Endothelial cell (in vitro differentiated cells): Measurements from ENCODE around the gene KIN. TPM values are rescaled to one million over a fixed set of nuclear protein-coding genes. Genes with fewer than 3 reads are reported as not detected.

ENCODE experiments used
- DNase-seq: peaks from one replicate; pipeline ENCODE4 v3.0.0; 2021; ENCODE audit warnings: low spot score
- H3K27ac Mint-ChIP-seq: one replicate; pipeline ENCODE4 v1.8.0; 2021; ENCODE audit warnings: mixed read lengths, inconsistent platforms; ENCODE audit not compliant: unreplicated experiment
- H3K27me3 Mint-ChIP-seq: one replicate; pipeline ENCODE4 v1.8.0; 2021; ENCODE audit warnings: mild to moderate bottlenecking, moderate library complexity, mixed read lengths, inconsistent platforms; ENCODE audit not compliant: unreplicated experiment
- H3K36me3 Mint-ChIP-seq: one replicate; pipeline ENCODE4 v1.8.0; 2021; ENCODE audit warnings: mild to moderate bottlenecking, low read depth, mixed read lengths, inconsistent platforms; ENCODE audit not compliant: unreplicated experiment
- H3K4me1 Mint-ChIP-seq: one replicate; pipeline ENCODE4 v1.8.0; 2021; ENCODE audit warnings: mild to moderate bottlenecking, mixed read lengths, inconsistent platforms; ENCODE audit not compliant: unreplicated experiment
- H3K4me3 Mint-ChIP-seq: one replicate; pipeline ENCODE4 v1.8.0; 2021; ENCODE audit warnings: mild to moderate bottlenecking, mixed read lengths, inconsistent platforms; ENCODE audit not compliant: unreplicated experiment
- H3K9me3 Mint-ChIP-seq: one replicate; pipeline ENCODE4 v1.8.0; 2021; ENCODE audit warnings: mixed read lengths, inconsistent platforms; ENCODE audit not compliant: unreplicated experiment
- total RNA-seq: library from RNA; stranded (reverse); fragmentation: NEBNext Ultra II Directional; extraction: Animal tissue kit (Norgen Biotek cat#: 25700); gene quantifications from one replicate; pipeline ENCODE4 v1.2.1, GENCODE V29; 2021; ENCODE audit not compliant: unreplicated experiment
- TF ChIP-seq, protein P1 (sequence below): fragments of 200-600 bp; sonication (generic); IDR thresholded peaks from one replicate; pipeline ENCODE4 v1.5.0; 2021; ENCODE audit warnings: antibody characterized with exemption; ENCODE audit not compliant: unreplicated experiment

KIN gene
- total RNA-seq, 1 donor from 2014 or later, result 13.2 TPM

DNA sequence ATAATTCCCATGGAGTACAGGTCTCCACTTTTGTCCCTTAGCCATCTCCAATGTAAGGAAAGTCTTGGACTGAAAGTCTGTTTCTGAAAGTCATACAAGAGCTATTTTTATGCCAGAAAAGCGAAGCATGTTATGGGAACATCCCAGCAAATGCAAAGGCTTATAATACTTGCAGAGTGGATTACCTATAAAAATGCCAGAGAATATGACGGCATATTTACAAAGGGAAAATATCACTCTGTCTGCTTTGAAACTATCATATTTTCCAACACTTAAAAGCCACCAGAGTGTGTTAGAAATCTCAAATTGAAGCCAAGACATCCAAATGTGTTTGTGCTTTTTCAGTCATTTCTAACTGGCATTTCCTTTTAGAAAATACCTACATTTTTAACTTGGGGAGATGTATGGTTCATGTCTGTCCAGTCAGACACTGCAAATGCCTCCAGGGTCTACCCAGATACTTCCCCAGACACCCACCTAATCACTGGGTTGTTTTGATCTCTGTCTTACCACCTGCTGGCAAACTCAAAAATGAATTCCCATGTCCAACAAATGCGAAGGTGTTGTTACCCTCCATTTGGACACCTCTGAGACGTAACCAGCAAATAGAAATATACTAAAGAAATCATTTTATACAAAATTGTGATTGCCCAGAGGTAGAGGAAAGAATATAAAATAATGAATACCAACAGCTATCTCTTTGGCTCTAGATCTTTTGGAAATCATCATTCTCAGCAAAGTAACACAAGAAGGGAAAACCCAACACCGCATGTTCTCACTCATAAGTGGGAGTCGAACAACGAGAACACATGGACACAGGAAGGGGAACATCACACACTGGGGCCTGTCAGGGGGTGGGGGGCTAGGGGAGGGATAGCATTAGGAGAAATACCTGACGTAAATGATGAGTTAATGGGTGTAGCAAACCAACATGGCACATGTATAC, 83.4 kb downstream of the KIN start:
- Mint-ChIP-seq H3K9me3 (no peaks in the 10 kb centered on the region), H3K27me3 (no peaks in the 10 kb centered on the region), H3K36me3 (no peaks in the 10 kb centered on the region), H3K4me3 (no peak overlapping the region), H3K27ac (no peak overlapping the region), H3K4me1 (peaks cover 9% of the 10 kb centered on the region)
- no peak for DNase-seq
- TF ChIP-seq, protein P1, sequence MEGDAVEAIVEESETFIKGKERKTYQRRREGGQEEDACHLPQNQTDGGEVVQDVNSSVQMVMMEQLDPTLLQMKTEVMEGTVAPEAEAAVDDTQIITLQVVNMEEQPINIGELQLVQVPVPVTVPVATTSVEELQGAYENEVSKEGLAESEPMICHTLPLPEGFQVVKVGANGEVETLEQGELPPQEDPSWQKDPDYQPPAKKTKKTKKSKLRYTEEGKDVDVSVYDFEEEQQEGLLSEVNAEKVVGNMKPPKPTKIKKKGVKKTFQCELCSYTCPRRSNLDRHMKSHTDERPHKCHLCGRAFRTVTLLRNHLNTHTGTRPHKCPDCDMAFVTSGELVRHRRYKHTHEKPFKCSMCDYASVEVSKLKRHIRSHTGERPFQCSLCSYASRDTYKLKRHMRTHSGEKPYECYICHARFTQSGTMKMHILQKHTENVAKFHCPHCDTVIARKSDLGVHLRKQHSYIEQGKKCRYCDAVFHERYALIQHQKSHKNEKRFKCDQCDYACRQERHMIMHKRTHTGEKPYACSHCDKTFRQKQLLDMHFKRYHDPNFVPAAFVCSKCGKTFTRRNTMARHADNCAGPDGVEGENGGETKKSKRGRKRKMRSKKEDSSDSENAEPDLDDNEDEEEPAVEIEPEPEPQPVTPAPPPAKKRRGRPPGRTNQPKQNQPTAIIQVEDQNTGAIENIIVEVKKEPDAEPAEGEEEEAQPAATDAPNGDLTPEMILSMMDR, result no peak

DNA sequence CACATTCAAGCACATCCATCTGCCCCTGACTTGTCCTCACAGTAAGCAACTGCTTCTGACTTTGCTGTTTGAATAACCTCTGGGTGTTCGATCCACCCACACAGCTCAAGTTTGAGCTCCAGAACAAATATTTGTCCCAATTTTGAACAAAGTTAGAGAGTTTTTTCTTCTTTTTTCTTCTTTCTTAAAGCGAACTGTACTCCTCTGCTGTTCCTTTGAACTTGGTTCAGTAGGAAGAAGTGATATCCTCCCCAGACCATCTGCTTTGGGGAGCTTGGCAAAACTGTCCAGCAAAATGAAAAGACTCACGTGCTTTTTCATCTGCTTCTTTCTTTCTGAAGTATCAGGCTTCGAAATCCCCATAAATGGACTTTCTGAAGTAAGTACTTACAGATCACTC, 84.7 kb downstream of the KIN start, which contains the start of gene ITIH2:
Gene ITIH2, plus strand, starts transcription at position 177 of the 400 bp plus-strand sequence. Its CDS starts 119 bp downstream, at position 296.
- no peaks in the 10 kb centered on the region for H3K27me3 Mint-ChIP-seq
- no peak within 1 kb of the TSS for H3K4me3 Mint-ChIP-seq
- no peak for DNase-seq
- H3K36me3 Mint-ChIP-seq, result no peaks in the 10 kb centered on the region
- no peaks in the 10 kb centered on the region for H3K9me3 Mint-ChIP-seq
- TF ChIP-seq, protein P1, result no peak
- no peak within 1 kb of the TSS for H3K27ac Mint-ChIP-seq
- peaks cover 9% of the 10 kb centered on the region for H3K4me1 Mint-ChIP-seq

DNA sequence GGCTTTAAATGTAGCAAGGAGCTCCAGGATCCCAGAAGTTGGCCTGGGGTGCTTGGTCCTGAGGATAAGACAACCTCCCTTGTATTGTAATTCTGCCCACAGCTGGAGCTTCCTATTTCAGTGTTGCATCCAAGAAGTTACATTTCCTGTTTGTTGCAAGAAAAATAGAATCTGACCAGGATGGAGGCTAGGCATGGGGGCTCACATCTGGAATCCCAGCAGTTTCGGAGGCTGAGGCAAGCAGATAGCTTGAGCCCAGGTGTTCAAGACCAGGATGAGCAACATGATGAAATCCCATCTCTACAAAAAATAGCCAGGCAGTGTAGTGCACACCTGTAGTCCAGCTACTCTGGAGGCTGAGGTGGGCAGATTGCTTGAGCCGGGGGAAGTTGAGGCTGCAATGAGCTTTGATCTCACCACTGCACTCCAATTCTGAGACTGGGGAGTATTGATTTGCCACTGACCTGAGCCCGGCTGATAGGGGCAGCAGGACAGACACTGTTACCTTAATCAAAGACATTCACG, 85.4 kb downstream of the KIN start:
- Mint-ChIP-seq H3K36me3 (no peaks in the 10 kb centered on the region), H3K27me3 (no peaks in the 10 kb centered on the region), H3K4me3 (no peak overlapping the region), H3K4me1 (peaks cover 9% of the 10 kb centered on the region), H3K27ac (no peak overlapping the region), H3K9me3 (no peaks in the 10 kb centered on the region)
- no peak for DNase-seq
- TF ChIP-seq, protein P1, result no peak

DNA sequence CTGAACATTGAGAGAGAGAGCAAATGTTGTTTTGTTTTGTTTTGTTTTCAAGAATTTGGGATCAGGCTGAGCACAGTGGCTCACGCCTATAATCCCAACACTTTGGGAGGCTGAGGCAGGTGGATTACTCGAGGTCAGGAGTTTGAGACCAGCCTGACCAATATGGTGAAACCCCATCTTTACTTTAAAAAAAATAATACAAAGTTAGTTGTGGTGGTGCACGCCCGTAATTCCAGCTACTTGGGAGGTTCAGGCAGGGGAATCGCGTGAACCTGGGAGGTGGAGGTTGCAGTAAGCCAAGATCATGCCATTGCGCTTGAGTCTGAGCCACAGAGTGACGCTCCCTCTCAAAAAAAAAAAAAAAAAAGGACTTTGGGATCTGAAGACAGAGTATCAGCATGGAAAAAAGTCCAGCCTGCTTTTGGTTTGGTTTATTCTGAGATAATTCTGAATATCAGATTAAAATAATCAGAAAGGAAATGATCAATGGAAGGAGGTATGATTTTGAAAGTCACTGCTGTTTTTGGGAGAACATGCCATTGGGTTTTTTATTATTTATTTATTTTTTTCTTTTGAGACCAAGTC, 86.5 kb downstream of the KIN start:
- Mint-ChIP-seq H3K4me1 (peaks cover 9% of the 10 kb centered on the region), H3K27ac (no peak overlapping the region), H3K36me3 (no peaks in the 10 kb centered on the region)

More for the DNA sequence above, 86.5 kb downstream of the KIN start:
- no peaks in the 10 kb centered on the region for H3K27me3 Mint-ChIP-seq
- no peak for DNase-seq
- TF ChIP-seq, protein P1, result no peak
- no peak overlapping the region for H3K4me3 Mint-ChIP-seq
- H3K9me3 Mint-ChIP-seq, result no peaks in the 10 kb centered on the region

Other genes with a start within 250 kb of the KIN start
- gene ITIH5, start 121.0 kb downstream of the KIN start, total RNA-seq, result 0.36 TPM
- not detected for gene ITIH2, start 84.7 kb downstream of the KIN start, total RNA-seq
- gene ATP5F1C, start 184 bp upstream of the KIN start, total RNA-seq, result 216 TPM
- gene TAF3, start 30.5 kb upstream of the KIN start, total RNA-seq, result 12.4 TPM